Fibroblast of skin of left quadriceps (primary cell): ENCODE data around the gene COG8.
A peak's percentile ranks its signal among the peaks of the same experiment; 100 is the strongest.

Source experiments
- DNase-seq, 2 experiments: peaks; one replicate each; pipeline ENCODE4 v3.0.0-alpha.2; 2013; ENCODE audit warnings: low read depth in 2 of 2

Gene COG8

GRCh38 chr16:69345923-69346322 lies 6.6 kb upstream of the COG8 start:
- DNase-seq = no peak

- DNase-seq = no peak
These were observed 4.8 kb upstream of the COG8 start for GRCh38 chr16:69344171-69344570.

- DNase-seq = no peak
These were observed 806 bp upstream of the COG8 start for GRCh38 chr16:69340095-69340644.

GRCh38 chr16:69338557-69339288 lies 641 bp downstream of the COG8 start:
- no peak for DNase-seq

- DNase-seq = no peak
These were observed 4.7 kb downstream of the COG8 start for GRCh38 chr16:69334696-69335095.

GRCh38 chr16:69330286-69331109 lies 8.9 kb downstream of the COG8 start, which contains the start of gene PDF:
PDF (minus strand) TSS chr16:69330588; CDS start chr16:69330570, 18 bp downstream.
- peak; percentile 76 to 77 for DNase-seq

GRCh38 chr16:69329369-69330285 lies 9.7 kb downstream of the COG8 start:
- DNase-seq = no peak

- no peak for DNase-seq
These were observed 10.5 kb downstream of the COG8 start for GRCh38 chr16:69328854-69329316.

GRCh38 chr16:69327585-69328310 lies 11.6 kb downstream of the COG8 start:
- DNase-seq = no peak

GRCh38 chr16:69326172-69326873 lies 13.0 kb downstream of the COG8 start:
- DNase-seq = no peak

GRCh38 chr16:69325784-69326171 lies 13.6 kb downstream of the COG8 start:
- DNase-seq = no peak

GRCh38 chr16:69324585-69325253 lies 14.6 kb downstream of the COG8 start:
- no peak for DNase-seq

- DNase-seq = no peak
These were observed 15.3 kb downstream of the COG8 start for GRCh38 chr16:69324013-69324531.

- DNase-seq = no peak
These were observed 15.9 kb downstream of the COG8 start for GRCh38 chr16:69323415-69323814.

- no peak for DNase-seq
These were observed 17.0 kb downstream of the COG8 start for GRCh38 chr16:69322343-69322742.

GRCh38 chr16:69321080-69321479 lies 18.3 kb downstream of the COG8 start:
- DNase-seq = no peak

GRCh38 chr16:69320740-69321073 lies 18.7 kb downstream of the COG8 start:
- DNase-seq = no peak

- DNase-seq = no peak
These were observed 19.3 kb downstream of the COG8 start for GRCh38 chr16:69319826-69320739.
